B cell (primary cell): ENCODE data around the gene AIG1. TPM values are rescaled to one million over a fixed set of nuclear protein-coding genes. Genes with fewer than 3 reads are reported as not detected.

ENCODE experiments used
- ATAC-seq: fragments of 200-7000 bp; cut with Tn5 transposase; one replicate; pipeline ENCODE4 v1.10.0; 2021; ENCODE audit warnings: low read depth, mild to moderate bottlenecking, moderate number of reproducible peaks, moderate library complexity
- CTCF ChIA-PET: fragments of 350-600 bp; sonication (Branson Sonifier 250); formaldehyde crosslinking; loops from one replicate; lab custom pipeline; 2021; ENCODE audit warnings: antibody characterized with exemption, inconsistent platforms; lab: Charles Lee
- POLR2A ChIA-PET: fragments of 350-600 bp; sonication (Branson Sonifier 250); formaldehyde crosslinking; loops from one replicate; lab custom pipeline; 2021; ENCODE audit warnings: antibody characterized with exemption; lab: Charles Lee
- DNase-seq: peaks from one replicate; pipeline ENCODE4 v3.0.0; 2013
- H2AFZ ChIP-seq: 2 replicates; pipeline ENCODE4 v1.6.1; 2012; ENCODE audit warnings: mild to moderate bottlenecking, low read depth, low read length; ENCODE audit not compliant: insufficient read depth, poor library complexity, severe bottlenecking
- H3K27ac ChIP-seq, 2 donors: 1 replicate in 1 of 2; 2 replicates in 1 of 2; pipeline ENCODE4 v1.5.1; 2012 to 2013; ENCODE audit warnings: low read length in 2 of 2, mild to moderate bottlenecking in 2 of 2, moderate library complexity in 1 of 2
- H3K27me3 ChIP-seq, 4 experiments: fragments of 200-600 bp in 1 of 4; sonication (generic) in 1 of 4; replicated peaks in 1 of 4; 1 replicate in 2 of 4; 2 replicates in 2 of 4; pipeline versions ENCODE4 v1.6.1 to v1.7.0; 2013 to 2016; ENCODE audit warnings: low read length in 3 of 4, mild to moderate bottlenecking in 2 of 4, mixed read lengths in 1 of 4, moderate library complexity in 1 of 4; ENCODE audit not compliant: insufficient read depth in 4 of 4, control insufficient read depth in 3 of 4; ENCODE audit errors: control extremely low read depth in 1 of 4
- H3K36me3 ChIP-seq, 2 experiments: replicated peaks in 1 of 2; 1 replicate in 1 of 2; 2 replicates in 1 of 2; pipeline versions ENCODE4 v1.6.1 to v1.7.1; 2013; ENCODE audit warnings: low read length in 1 of 2; ENCODE audit not compliant: insufficient read depth in 2 of 2, control insufficient read depth in 1 of 2; ENCODE audit errors: control extremely low read depth in 1 of 2, extremely low read depth in 1 of 2
- H3K4me1 ChIP-seq, 2 donors: fragments of 200-600 bp in 1 of 2; sonication (generic) in 1 of 2; 1 replicate in 1 of 2; 2 replicates in 1 of 2; pipeline versions ENCODE4 v1.5.1 to v1.6.1; 2013 to 2017; ENCODE audit warnings: low read length in 2 of 2; ENCODE audit not compliant: control insufficient read depth in 2 of 2, insufficient read depth in 2 of 2
- H3K4me2 ChIP-seq: replicated peaks from 2 replicates; pipeline ENCODE3; 2012; ENCODE audit warnings: mild to moderate bottlenecking, low read depth, low read length; ENCODE audit not compliant: poor library complexity, severe bottlenecking
- H3K4me3 ChIP-seq, 5 experiments: fragments of 200-600 bp in 1 of 5; sonication (generic) in 1 of 5; 1 replicate in 3 of 5; 2 replicates in 2 of 5; pipeline versions ENCODE4 v1.5.1 to v1.7.0; 2011 to 2016; ENCODE audit warnings: low read length in 4 of 5, mild to moderate bottlenecking in 4 of 5, low read depth in 2 of 5, control low read depth in 1 of 5, moderate library complexity in 1 of 5; ENCODE audit not compliant: insufficient read depth in 1 of 5; ENCODE audit errors: control extremely low read depth in 1 of 5, extremely low read depth in 1 of 5
- H3K79me2 ChIP-seq: fragments of 200-600 bp; sonication (generic); one replicate; pipeline ENCODE4 v1.6.0; 2016; ENCODE audit warnings: low read length; ENCODE audit not compliant: control insufficient read depth, insufficient read depth
- H3K9ac ChIP-seq: fragments of 200-600 bp; sonication (generic); 2 replicates; pipeline ENCODE4 v1.6.1; 2017; ENCODE audit warnings: mild to moderate bottlenecking, low read length, moderate library complexity
- H3K9me3 ChIP-seq, 3 donors: one replicate each; pipeline versions ENCODE4 v1.6.1 to v1.7.1; 2013; ENCODE audit warnings: low read length in 2 of 3; ENCODE audit not compliant: control insufficient read depth in 2 of 3, insufficient read depth in 1 of 3; ENCODE audit errors: control extremely low read depth in 1 of 3
- H4K20me1 ChIP-seq: 2 replicates; pipeline ENCODE4 v1.6.0; 2012; ENCODE audit warnings: mild to moderate bottlenecking, low read length; ENCODE audit not compliant: insufficient read depth, control insufficient read depth, poor library complexity, severe bottlenecking
- H3K27ac Mint-ChIP-seq: one replicate; pipeline ENCODE4 v1.8.0; 2021; ENCODE audit warnings: mixed read lengths
- H3K27me3 Mint-ChIP-seq: one replicate; pipeline ENCODE4 v1.8.0; 2021; ENCODE audit warnings: mixed read lengths
- H3K4me1 Mint-ChIP-seq: one replicate; pipeline ENCODE4 v1.8.0; 2021; ENCODE audit warnings: mixed read lengths
- H3K4me3 Mint-ChIP-seq: one replicate; pipeline ENCODE4 v1.8.0; 2021; ENCODE audit warnings: mixed read lengths
- H3K9me3 Mint-ChIP-seq: one replicate; pipeline ENCODE4 v1.8.0; 2022; ENCODE audit warnings: mixed read lengths; ENCODE audit not compliant: insufficient read depth
- CTCF ChIP-seq: fragments of 200-600 bp; IDR thresholded peaks from one replicate; pipeline ENCODE4 v1.8.0; 2022; ENCODE audit warnings: antibody characterized with exemption, mild to moderate bottlenecking
- EZH2 ChIP-seq: IDR thresholded peaks from 2 replicates; pipeline ENCODE4 v1.6.1; 2012; ENCODE audit warnings: borderline replicate concordance, low read depth, mild to moderate bottlenecking, moderate library complexity, low read length; ENCODE audit not compliant: insufficient read depth, poor library complexity, severe bottlenecking
- WGBS: methylation state at CpG from one replicate; pipeline ENCODE4 v1.1.5; 2013; ENCODE audit warnings: missing lambda C conversion rate; ENCODE audit not compliant: insufficient coverage; 5-methylcytosine and 5-hydroxymethylcytosine counted together
- intact Hi-C: fragments of 100-400 bp; cut with micrococcal nuclease; formaldehyde crosslinking; loops from one replicate; pipeline ENCODE4 v1.10.0; 2022
- polyA plus RNA-seq: library from polyadenylated mRNA; depleted of rRNA; stranded (reverse); fragments of >200 nt; gene quantifications from 2 replicates; pipeline ENCODE4 v1.2.3, GENCODE V29; 2012
- total RNA-seq, 2 donors: library from RNA; stranded (reverse); fragments of 120-200 nt in 1 of 2; gene quantifications; 1 replicate in 1 of 2; 2 replicates in 1 of 2; pipeline versions ENCODE4 v1.2.3 to v1.2.4, GENCODE V29; 2013 to 2022

The AIG1 gene
- total and polyA plus RNA-seq, 2 donors (not counting 1 experiment from before 2014, with no cell fraction given) = 7.0 to 9.0 TPM

DNA sequence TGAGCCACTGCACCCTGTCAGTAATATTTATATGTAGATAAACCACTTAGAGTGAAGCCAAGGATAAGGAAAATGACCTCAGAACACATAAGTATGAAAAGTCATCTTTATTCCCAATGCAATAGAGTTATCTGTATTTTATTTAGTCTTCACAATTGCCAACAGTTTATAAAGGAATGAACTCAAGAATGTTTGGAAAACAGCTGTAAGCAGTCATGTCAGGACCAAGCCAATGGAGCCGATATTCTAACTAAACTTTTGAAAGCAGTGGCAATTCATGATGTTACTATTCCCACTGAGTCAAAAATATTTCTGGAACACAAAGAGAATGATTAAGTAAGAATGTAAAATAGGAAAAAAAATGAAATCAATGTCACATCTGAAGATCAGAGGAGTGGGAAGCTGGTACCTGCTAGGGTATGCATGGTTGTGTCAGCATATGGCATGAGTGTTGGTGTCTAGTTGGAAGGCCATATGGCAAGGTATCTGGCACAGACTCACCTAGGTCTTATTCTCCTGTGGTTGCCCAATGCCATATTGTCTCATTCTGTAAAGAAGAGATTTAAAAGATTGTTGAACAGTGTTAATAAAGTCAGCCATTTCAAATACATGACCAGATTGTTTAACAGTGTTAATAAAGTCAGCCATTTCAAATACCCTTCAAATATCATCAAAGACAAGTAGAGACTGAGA, 271.6 kb downstream of the AIG1 start:
- Histone ChIP-seq H3K79me2 (no peaks in the 10 kb centered on the region), H3K27ac (no peak overlapping the region), H3K27me3 (no peaks in the 10 kb centered on the region), H3K9ac (no peak overlapping the region), H4K20me1 (no peaks in the 10 kb centered on the region), H3K9me3 (peaks cover 0 to 4% (median 0%) of the 10 kb centered on the region in 3 donors), H2AFZ (no peak overlapping the region), H3K4me1 (no peaks in the 10 kb centered on the region), H3K36me3 (no peaks in the 10 kb centered on the region), H3K4me3 (no peak overlapping the region), H3K4me2 (no peak overlapping the region)
- DNase-seq (no peak), ATAC-seq (no peak)
- Mint-ChIP-seq H3K27me3 (no peaks in the 10 kb centered on the region), H3K4me3 (no peak overlapping the region), H3K27ac (no peak overlapping the region), H3K9me3 (no peaks in the 10 kb centered on the region), H3K4me1 (no peaks in the 10 kb centered on the region)
- TF ChIP-seq CTCF = no peak
- no peak for TF ChIP-seq EZH2
- CTCF ChIA-PET = no interaction called here
- no CpG with 5 or more reads among the region's 1 CpG for WGBS
- POLR2A ChIA-PET = no interaction called here
- intact Hi-C loops = loop anchor here (10.0 kb wide), 1 partner anchor 857 kb away; no protein-coding TSS in a partner anchor

- no peak overlapping the region for H3K9ac ChIP-seq
- no peaks in the 10 kb centered on the region for H3K27me3 ChIP-seq
- H3K79me2 ChIP-seq = no peaks in the 10 kb centered on the region
- ChIA-PET CTCF (interaction anchor here (1.0 kb wide), 1 partner anchor 640 kb away, joined by 4 read pairs; no protein-coding TSS in a partner anchor), POLR2A (no interaction called here)
- no peak overlapping the region for H3K27ac ChIP-seq
- H3K4me3 ChIP-seq = no peak overlapping the region
- H3K9me3 ChIP-seq = peaks cover 0 to 10% (median 0%) of the 10 kb centered on the region in 3 donors
- no peaks in the 10 kb centered on the region for H3K27me3 Mint-ChIP-seq
- no peak overlapping the region for H3K4me2 ChIP-seq
- no peak overlapping the region for H2AFZ ChIP-seq
- ATAC-seq (no peak), DNase-seq (no peak)
- H3K9me3 Mint-ChIP-seq = no peaks in the 10 kb centered on the region
- H4K20me1 ChIP-seq = no peaks in the 10 kb centered on the region
- H3K36me3 ChIP-seq = no peaks in the 10 kb centered on the region
- TF ChIP-seq EZH2 (no peak), CTCF (no peak)
- H3K4me1 ChIP-seq = no peaks in the 10 kb centered on the region
- no peaks in the 10 kb centered on the region for H3K4me1 Mint-ChIP-seq
- 100% methylated on average over 2 of the region's 2 CpGs for WGBS
- intact Hi-C loops = loop anchor here (10.0 kb wide), 1 partner anchor 858 kb away; no protein-coding TSS in a partner anchor
- H3K27ac Mint-ChIP-seq = no peak overlapping the region
- no peak overlapping the region for H3K4me3 Mint-ChIP-seq
These were observed 272.4 kb downstream of the AIG1 start for GRCh38 chr6:143333081-143333480.
